Neural cell (in vitro differentiated cells): ENCODE results near the gene SQOR. TPM values are rescaled to one million over a fixed set of nuclear protein-coding genes. Genes with fewer than 3 reads are reported as not detected.

ENCODE experiments used
- H2AFZ ChIP-seq: fragments of 200-600, 300-800 bp; sonication (generic), shearing (Covaris generic); 2 replicates; pipeline ENCODE4 v1.6.0; 2014; ENCODE audit warnings: low read depth, mild to moderate bottlenecking, antibody characterized with exemption, low read length, moderate library complexity
- H3F3A ChIP-seq: fragments of 200-600 bp; shearing (Covaris generic); 2 replicates; pipeline ENCODE4 v1.6.1; 2016; ENCODE audit warnings: mild to moderate bottlenecking, moderate library complexity, mixed read lengths, antibody characterized with exemption, low read length; ENCODE audit not compliant: insufficient read depth, poor library complexity, severe bottlenecking
- H3K27ac ChIP-seq: fragments of 200-600, 300-800 bp; sonication (generic), shearing (Covaris generic); 2 replicates; pipeline ENCODE4 v1.5.1; 2014; ENCODE audit warnings: mild to moderate bottlenecking, low read length, moderate library complexity
- H3K27me3 ChIP-seq: fragments of 300-800, 200-600 bp; sonication (generic), shearing (Covaris generic); 2 replicates; pipeline ENCODE4 v1.6.0; 2014; ENCODE audit warnings: mild to moderate bottlenecking, low read depth, low read length, moderate library complexity; ENCODE audit not compliant: insufficient read depth
- H3K36me3 ChIP-seq: fragments of 300-800, 200-600 bp; sonication (generic), shearing (Covaris generic); 2 replicates; pipeline ENCODE4 v1.5.1; 2014; ENCODE audit warnings: mild to moderate bottlenecking, antibody characterized with exemption, low read length, moderate library complexity; ENCODE audit not compliant: insufficient read depth
- H3K4me2 ChIP-seq: fragments of 300-800, 200-600 bp; sonication (generic), shearing (Covaris generic); 2 replicates; pipeline ENCODE4 v1.6.0; 2014; ENCODE audit warnings: mild to moderate bottlenecking, low read length
- H3K4me3 ChIP-seq: fragments of 300-800, 200-600 bp; sonication (generic), shearing (Covaris generic); 2 replicates; pipeline ENCODE4 v1.5.1; 2014; ENCODE audit warnings: mild to moderate bottlenecking, low read length, moderate library complexity
- H3K79me2 ChIP-seq: fragments of 200-600 bp; shearing (Covaris generic); replicated peaks from 2 replicates; pipeline ENCODE4 v1.6.0; 2014; ENCODE audit warnings: mild to moderate bottlenecking, low read length, moderate library complexity; ENCODE audit not compliant: insufficient read depth
- H3K9ac ChIP-seq: fragments of 300-800, 200-600 bp; sonication (generic), shearing (Covaris generic); 2 replicates; pipeline ENCODE4 v1.6.1; 2016; ENCODE audit warnings: mild to moderate bottlenecking, low read length, mixed read lengths
- H3K9me2 ChIP-seq: fragments of 200-600 bp; shearing (Covaris generic); 2 replicates; pipeline ENCODE4 v1.6.1; 2016; ENCODE audit warnings: mild to moderate bottlenecking, low read length, mixed read lengths; ENCODE audit not compliant: insufficient read depth
- H3K9me3 ChIP-seq: fragments of 200-600, 300-800 bp; sonication (generic), shearing (Covaris generic); 2 replicates; pipeline ENCODE4 v1.6.1; 2016; ENCODE audit warnings: mild to moderate bottlenecking, mixed run types, low read length, moderate library complexity, mixed read lengths
- H4K20me1 ChIP-seq: fragments of 200-600 bp; shearing (Covaris generic); 2 replicates; pipeline ENCODE4 v1.6.1; 2016; ENCODE audit warnings: mild to moderate bottlenecking, mixed run types; ENCODE audit not compliant: insufficient read depth
- CTCF ChIP-seq: fragments of 450-650 bp; IDR thresholded peaks from 2 replicates; pipeline ENCODE4 v1.5.1; 2014; ENCODE audit warnings: antibody characterized with exemption, mild to moderate bottlenecking, moderate library complexity; ENCODE audit not compliant: poor library complexity, severe bottlenecking
- EP300 ChIP-seq: fragments of 450-650 bp; conservative IDR thresholded peaks from 2 replicates; pipeline ENCODE4 v1.6.1; 2014; ENCODE audit warnings: antibody characterized with exemption, mild to moderate bottlenecking, moderate library complexity; ENCODE audit not compliant: poor library complexity, severe bottlenecking
- EZH2 ChIP-seq: fragments of 200-600, 300-800 bp; shearing (Covaris generic), sonication (generic); IDR thresholded peaks from 2 replicates; pipeline ENCODE4 v1.6.1; 2014; ENCODE audit warnings: antibody characterized with exemption, low read length, borderline replicate concordance, mild to moderate bottlenecking; ENCODE audit not compliant: insufficient read depth, poor library complexity, severe bottlenecking
- MXI1 ChIP-seq: fragments of 450-650 bp; conservative IDR thresholded peaks from 2 replicates; pipeline ENCODE4 v1.6.1; 2014; ENCODE audit warnings: antibody characterized with exemption, mild to moderate bottlenecking; ENCODE audit not compliant: poor library complexity, severe bottlenecking
- POLR2AphosphoS5 ChIP-seq: IDR thresholded peaks from 2 replicates; pipeline ENCODE4 v1.6.1; 2012
- RAD21 ChIP-seq: fragments of 450-650 bp; conservative IDR thresholded peaks from 2 replicates; pipeline ENCODE4 v1.6.1; 2014; ENCODE audit warnings: antibody characterized with exemption, mild to moderate bottlenecking, moderate library complexity
- REST ChIP-seq: IDR thresholded peaks from 2 replicates; pipeline ENCODE4 v1.6.1; 2012; ENCODE audit warnings: borderline replicate concordance
- SMC3 ChIP-seq: fragments of 450-650 bp; conservative IDR thresholded peaks from 2 replicates; pipeline ENCODE4 v1.6.1; 2014; ENCODE audit warnings: antibody characterized with exemption, mild to moderate bottlenecking, moderate library complexity; ENCODE audit not compliant: poor library complexity
- TAF1 ChIP-seq: IDR thresholded peaks from 2 replicates; pipeline ENCODE4 v1.6.1; 2012; ENCODE audit warnings: low read depth
- polyA plus RNA-seq: library from polyadenylated mRNA; depleted of rRNA; stranded (reverse); fragments of >200 nt; gene quantifications from 2 replicates; pipeline ENCODE4 v1.2.3, GENCODE V29; 2014

The SQOR gene
- polyA plus RNA-seq, 1 donor from 2014 or later: not detected

- H3K4me2 ChIP-seq: no peak overlapping the region
- H3K9ac ChIP-seq: no peak overlapping the region
- no peak overlapping the region for H3K4me3 ChIP-seq
- no peaks in the 10 kb centered on the region for H3K9me3 ChIP-seq
- no peaks in the 10 kb centered on the region for H3K36me3 ChIP-seq
- no peaks in the 10 kb centered on the region for H3K79me2 ChIP-seq
- H4K20me1 ChIP-seq: no peaks in the 10 kb centered on the region
- H3K27me3 ChIP-seq: peaks cover 6% of the 10 kb centered on the region
- H2AFZ ChIP-seq: no peak overlapping the region
- no peaks in the 10 kb centered on the region for H3F3A ChIP-seq
- H3K9me2 ChIP-seq: no peaks in the 10 kb centered on the region
- H3K27ac ChIP-seq: no peak overlapping the region
- TF ChIP-seq POLR2AphosphoS5: no peak
- TF ChIP-seq SMC3: no peak
- TF ChIP-seq EP300: no peak
- TF ChIP-seq RAD21: no peak
- TF ChIP-seq MXI1: no peak
- TF ChIP-seq TAF1: no peak
- no peak for TF ChIP-seq REST
- TF ChIP-seq CTCF: no peak
- TF ChIP-seq EZH2: no peak
Observed at GRCh38 chr15:45640616-45641015, 5.8 kb downstream of the SQOR start.

- no peak overlapping the region for H3K4me2 ChIP-seq
Observed at GRCh38 chr15:45641374-45641781, 6.5 kb downstream of the SQOR start.

More at GRCh38 chr15:45641374-45641781, 6.5 kb downstream of the SQOR start:
- H3F3A ChIP-seq: no peaks in the 10 kb centered on the region
- H3K9me3 ChIP-seq: no peaks in the 10 kb centered on the region
- H3K36me3 ChIP-seq: no peaks in the 10 kb centered on the region
- no peak overlapping the region for H3K4me3 ChIP-seq
- no peak for TF ChIP-seq MXI1
- no peak for TF ChIP-seq RAD21
- TF ChIP-seq TAF1: no peak
- no peak for TF ChIP-seq CTCF
- TF ChIP-seq EZH2: no peak
- no peak for TF ChIP-seq SMC3
- TF ChIP-seq POLR2AphosphoS5: no peak
- TF ChIP-seq REST: no peak
- TF ChIP-seq EP300: no peak
- no peaks in the 10 kb centered on the region for H3K27me3 ChIP-seq
- H2AFZ ChIP-seq: no peak overlapping the region
- no peaks in the 10 kb centered on the region for H3K79me2 ChIP-seq
- H3K27ac ChIP-seq: no peak overlapping the region
- H3K9ac ChIP-seq: no peak overlapping the region
- no peaks in the 10 kb centered on the region for H3K9me2 ChIP-seq
- no peaks in the 10 kb centered on the region for H4K20me1 ChIP-seq
